MM.1S (cell line): Measurements from ENCODE around the gene MBP.

Experiments
- DNase-seq: peaks from one replicate; pipeline ENCODE4 v3.0.0-alpha.2; 2015
- H2AFZ ChIP-seq: fragments of 300-600 bp; sonication (generic); 2 replicates; pipeline ENCODE4 v1.6.0; 2016; ENCODE audit warnings: antibody characterized with exemption, low read length
- H3F3A ChIP-seq: fragments of 300-600 bp; sonication (generic); 2 replicates; pipeline ENCODE4 v1.6.1; 2016; ENCODE audit warnings: mild to moderate bottlenecking, antibody characterized with exemption, low read length, moderate library complexity, mixed read lengths; ENCODE audit not compliant: insufficient read depth
- H3K27ac ChIP-seq: fragments of 300-600 bp; sonication (generic); 2 replicates; pipeline ENCODE4 v1.5.1; 2016; ENCODE audit warnings: mild to moderate bottlenecking, low read length
- H3K27me3 ChIP-seq: fragments of 300-600 bp; sonication (generic); replicated peaks from 2 replicates; pipeline ENCODE4 v1.6.0; 2016; ENCODE audit warnings: low read length; ENCODE audit not compliant: insufficient read depth
- H3K36me3 ChIP-seq: fragments of 300-600 bp; sonication (generic); replicated peaks from 2 replicates; pipeline ENCODE4 v1.6.1; 2016; ENCODE audit warnings: mild to moderate bottlenecking, low read length, mixed read lengths; ENCODE audit not compliant: insufficient read depth
- H3K4me1 ChIP-seq: fragments of 300-600 bp; sonication (generic); 2 replicates; pipeline ENCODE4 v1.6.1; 2016; ENCODE audit warnings: low read length, mixed read lengths
- H3K4me2 ChIP-seq: fragments of 300-600 bp; sonication (generic); 2 replicates; pipeline ENCODE4 v1.6.0; 2016; ENCODE audit warnings: low read depth, low read length
- H3K4me3 ChIP-seq: fragments of 300-600 bp; sonication (generic); 2 replicates; pipeline ENCODE4 v1.5.1; 2016; ENCODE audit warnings: low read length, mixed read lengths
- H3K79me2 ChIP-seq: fragments of 300-600 bp; sonication (generic); 2 replicates; pipeline ENCODE4 v1.6.1; 2016; ENCODE audit warnings: mixed run types, low read length, mixed read lengths
- H3K9ac ChIP-seq: fragments of 300-600 bp; sonication (generic); 2 replicates; pipeline ENCODE4 v1.6.1; 2016; ENCODE audit warnings: low read length, mixed read lengths
- H3K9me2 ChIP-seq: fragments of 300-600 bp; sonication (generic); replicated peaks from 2 replicates; pipeline ENCODE4 v1.6.1; 2016; ENCODE audit warnings: mild to moderate bottlenecking, low read length, mixed read lengths; ENCODE audit not compliant: insufficient read depth
- H3K9me3 ChIP-seq: fragments of 300-600 bp; sonication (generic); replicated peaks from 2 replicates; pipeline ENCODE4 v1.6.1; 2016; ENCODE audit warnings: mild to moderate bottlenecking, low read length, mixed read lengths; ENCODE audit not compliant: insufficient read depth
- H4K20me1 ChIP-seq: fragments of 300-600 bp; sonication (generic); 2 replicates; pipeline ENCODE4 v1.6.1; 2016; ENCODE audit warnings: mild to moderate bottlenecking, low read length, moderate library complexity, mixed read lengths; ENCODE audit not compliant: insufficient read depth
- EZH2 ChIP-seq: fragments of 300-600 bp; sonication (generic); optimal IDR thresholded peaks from 2 replicates; pipeline ENCODE3; 2017; ENCODE audit warnings: low read depth, mild to moderate bottlenecking, antibody characterized with exemption, low read length, mixed read lengths
- EZH2phosphoT487 ChIP-seq: fragments of 300-600 bp; sonication (generic); IDR thresholded peaks from 2 replicates; pipeline ENCODE4 v1.6.1; 2018; ENCODE audit warnings: antibody characterized with exemption, low read length
- TF ChIP-seq, protein P1 (sequence below): fragments of 300-600 bp; sonication (generic); IDR thresholded peaks from 2 replicates; pipeline ENCODE4 v1.5.1; 2016; ENCODE audit warnings: antibody characterized with exemption, low read length, mixed read lengths

The MBP gene

DNA sequence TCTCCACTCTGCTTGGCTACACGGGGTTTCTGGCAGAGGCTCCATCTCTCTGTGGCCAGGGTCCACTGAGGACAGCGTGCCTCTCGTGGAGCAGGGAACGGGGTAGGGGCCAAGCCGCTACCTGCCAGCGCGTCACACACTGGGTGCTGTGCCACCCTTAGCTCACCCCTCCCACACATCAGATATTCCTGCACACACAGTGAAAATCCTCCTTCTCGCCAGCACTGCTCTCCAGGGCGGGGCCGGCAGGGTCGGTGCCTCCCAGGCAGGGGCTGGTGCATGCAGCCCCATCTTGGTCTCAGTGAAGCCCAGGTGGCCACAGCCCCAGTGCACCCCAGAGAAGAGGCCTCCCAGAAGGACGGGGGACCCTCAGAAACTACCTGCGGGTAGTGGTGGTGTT is 124.6 kb downstream of the MBP start:
- no peak for DNase-seq
- no peak overlapping the region for H3K4me2 ChIP-seq
- TF ChIP-seq EZH2phosphoT487 (no peak), EZH2 (no peak)
- TF ChIP-seq, protein P1, sequence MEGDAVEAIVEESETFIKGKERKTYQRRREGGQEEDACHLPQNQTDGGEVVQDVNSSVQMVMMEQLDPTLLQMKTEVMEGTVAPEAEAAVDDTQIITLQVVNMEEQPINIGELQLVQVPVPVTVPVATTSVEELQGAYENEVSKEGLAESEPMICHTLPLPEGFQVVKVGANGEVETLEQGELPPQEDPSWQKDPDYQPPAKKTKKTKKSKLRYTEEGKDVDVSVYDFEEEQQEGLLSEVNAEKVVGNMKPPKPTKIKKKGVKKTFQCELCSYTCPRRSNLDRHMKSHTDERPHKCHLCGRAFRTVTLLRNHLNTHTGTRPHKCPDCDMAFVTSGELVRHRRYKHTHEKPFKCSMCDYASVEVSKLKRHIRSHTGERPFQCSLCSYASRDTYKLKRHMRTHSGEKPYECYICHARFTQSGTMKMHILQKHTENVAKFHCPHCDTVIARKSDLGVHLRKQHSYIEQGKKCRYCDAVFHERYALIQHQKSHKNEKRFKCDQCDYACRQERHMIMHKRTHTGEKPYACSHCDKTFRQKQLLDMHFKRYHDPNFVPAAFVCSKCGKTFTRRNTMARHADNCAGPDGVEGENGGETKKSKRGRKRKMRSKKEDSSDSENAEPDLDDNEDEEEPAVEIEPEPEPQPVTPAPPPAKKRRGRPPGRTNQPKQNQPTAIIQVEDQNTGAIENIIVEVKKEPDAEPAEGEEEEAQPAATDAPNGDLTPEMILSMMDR: no peak

DNA sequence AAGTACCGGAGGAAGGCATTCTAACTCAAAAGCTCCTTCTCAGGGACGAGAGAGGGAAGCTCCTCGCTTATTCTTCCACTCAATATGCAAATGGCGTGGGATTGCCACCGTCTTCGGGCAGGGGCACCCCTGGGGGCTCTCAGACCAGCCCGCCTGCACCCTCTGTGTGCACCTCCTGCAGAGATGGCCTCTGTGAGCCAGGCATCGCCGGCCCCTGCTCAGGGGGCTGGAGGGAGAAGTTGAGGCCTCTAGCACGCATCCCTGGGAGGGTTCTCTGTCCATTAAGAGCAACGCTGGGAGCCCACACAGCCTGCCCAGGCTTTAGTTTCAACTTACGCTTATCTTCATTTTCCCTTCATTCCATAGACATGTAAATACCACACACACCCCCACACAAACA is 125.3 kb downstream of the MBP start:
- H3K9ac ChIP-seq: no peak overlapping the region
- TF ChIP-seq, protein P1: no peak
- no peak for TF ChIP-seq EZH2phosphoT487
- TF ChIP-seq EZH2: no peak
- no peaks in the 10 kb centered on the region for H3K27me3 ChIP-seq
- no peak overlapping the region for H3K27ac ChIP-seq
- no peak overlapping the region for H2AFZ ChIP-seq
- H3K9me2 ChIP-seq: no peaks in the 10 kb centered on the region
- H4K20me1 ChIP-seq: no peaks in the 10 kb centered on the region
- no peak overlapping the region for H3K4me3 ChIP-seq
- no peaks in the 10 kb centered on the region for H3K79me2 ChIP-seq
- H3K4me1 ChIP-seq: no peaks in the 10 kb centered on the region
- no peaks in the 10 kb centered on the region for H3K9me3 ChIP-seq
- H3K36me3 ChIP-seq: no peaks in the 10 kb centered on the region
- no peak overlapping the region for H3K4me2 ChIP-seq
- DNase-seq: no peak
- no peaks in the 10 kb centered on the region for H3F3A ChIP-seq

More for the DNA sequence above, 124.6 kb downstream of the MBP start:
- no peaks in the 10 kb centered on the region for H3K4me1 ChIP-seq
- no peak overlapping the region for H3K4me3 ChIP-seq
- H4K20me1 ChIP-seq: no peaks in the 10 kb centered on the region
- no peaks in the 10 kb centered on the region for H3K27me3 ChIP-seq
- H3K36me3 ChIP-seq: no peaks in the 10 kb centered on the region
- H2AFZ ChIP-seq: no peak overlapping the region
- no peak overlapping the region for H3K9ac ChIP-seq
- no peaks in the 10 kb centered on the region for H3F3A ChIP-seq
- no peak overlapping the region for H3K27ac ChIP-seq
- no peaks in the 10 kb centered on the region for H3K9me2 ChIP-seq
- H3K79me2 ChIP-seq: no peaks in the 10 kb centered on the region
- no peaks in the 10 kb centered on the region for H3K9me3 ChIP-seq

DNA sequence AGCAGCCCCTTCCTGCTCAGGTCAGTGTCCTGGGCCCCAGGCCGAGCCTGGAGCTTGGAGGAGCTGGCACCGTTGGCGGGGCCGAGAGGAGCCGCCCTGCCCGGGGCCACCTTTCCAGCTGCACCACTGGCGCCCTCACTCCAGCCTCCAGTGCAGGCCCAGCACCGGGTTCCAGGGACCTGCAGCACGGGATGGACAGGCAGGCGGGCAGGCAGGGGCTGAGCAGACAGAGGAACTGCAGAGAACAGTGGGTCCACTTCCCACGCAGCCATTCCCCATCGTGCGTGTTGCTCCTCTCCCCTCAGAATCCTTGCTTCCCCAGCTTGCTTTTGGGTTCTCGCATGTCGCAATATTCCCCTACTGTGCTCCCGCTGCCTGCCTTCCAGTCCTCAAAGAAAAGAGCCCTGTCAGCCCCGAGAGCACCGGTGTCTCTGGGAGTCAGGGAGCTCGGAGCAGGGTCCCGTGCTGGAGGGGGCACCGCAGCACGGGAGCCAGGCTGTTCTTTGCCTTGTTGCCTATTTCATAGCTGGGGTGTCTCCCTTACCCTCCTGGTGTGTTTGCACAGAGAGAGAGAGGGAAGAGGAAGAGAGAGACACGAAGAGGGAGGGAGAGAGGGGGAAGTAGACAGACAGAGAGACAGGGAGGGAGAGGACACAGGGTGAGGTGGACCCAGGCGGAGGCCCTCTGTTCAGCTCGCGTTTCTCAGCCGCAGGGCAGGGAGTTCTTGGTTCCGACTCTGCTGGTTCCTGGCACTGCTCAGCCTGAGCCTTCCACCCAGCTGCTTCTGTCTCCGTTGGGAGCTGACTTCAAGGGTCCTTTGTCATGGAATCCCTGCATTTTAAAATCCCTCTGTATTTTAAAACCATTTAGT is 126.0 kb downstream of the MBP start:
- Histone ChIP-seq H3K9ac (no peak overlapping the region), H3K4me1 (no peaks in the 10 kb centered on the region), H3K4me3 (no peak overlapping the region), H3F3A (no peaks in the 10 kb centered on the region), H3K27ac (no peak overlapping the region), H3K9me3 (no peaks in the 10 kb centered on the region), H3K4me2 (no peak overlapping the region), H3K36me3 (no peaks in the 10 kb centered on the region), H2AFZ (no peak overlapping the region), H4K20me1 (no peaks in the 10 kb centered on the region), H3K9me2 (no peaks in the 10 kb centered on the region), H3K79me2 (no peaks in the 10 kb centered on the region), H3K27me3 (no peaks in the 10 kb centered on the region)
- TF ChIP-seq, protein P1: no peak
- TF ChIP-seq EZH2 (no peak), EZH2phosphoT487 (no peak)
- no peak for DNase-seq
